A549 treated with AZD9567 at 1 μM for 4 hours (cell line): Measurements from ENCODE around the gene TCAF1. TPM values are rescaled to one million over a fixed set of nuclear protein-coding genes. Genes with fewer than 3 reads are reported as not detected.

Source experiments
- total RNA-seq: library from RNA; stranded (reverse); fragments of 200-300 nt; extraction: Qiagen RNA extraction; gene quantifications from 5 replicates; pipeline ENCODE4 v1.2.3, GENCODE V29; 2022; ENCODE audit not compliant: insufficient read depth

The TCAF1 gene
- total RNA-seq = 16.8 to 24.3 TPM (median 21.4 TPM) in 5 replicates

DNA sequence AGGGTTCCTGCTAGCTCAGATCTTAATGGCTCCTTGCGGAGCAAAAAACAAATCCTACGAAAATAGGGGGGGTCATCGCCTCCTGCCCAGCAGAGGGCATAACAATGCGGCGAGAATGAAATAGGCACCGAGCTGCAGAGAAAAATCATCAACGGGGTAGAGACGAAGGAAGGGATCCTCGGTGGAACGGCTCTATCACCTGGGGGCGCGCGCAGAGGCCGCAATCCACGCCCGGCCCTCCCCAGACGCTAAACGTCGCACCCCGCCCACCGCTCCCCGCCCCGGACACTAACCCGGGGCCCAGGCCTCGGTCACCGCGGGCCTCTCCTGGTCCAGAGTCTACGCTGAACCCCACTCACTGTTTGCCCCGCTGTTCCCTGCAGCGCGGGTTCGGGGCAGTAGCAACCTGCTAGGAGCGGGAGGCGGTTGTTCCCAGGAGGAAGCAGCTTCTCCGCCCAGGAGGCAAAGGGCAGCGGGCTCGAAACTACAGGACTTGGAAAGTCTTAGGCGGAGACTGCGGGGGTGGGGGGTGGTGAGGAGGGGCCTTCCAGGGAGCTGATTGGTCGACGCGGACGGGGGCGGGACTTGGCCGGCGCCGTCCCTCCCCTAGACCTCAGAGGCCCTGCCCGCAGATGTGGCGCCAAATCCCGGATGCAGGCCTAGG, at the start of gene TCAF1:
TCAF1 (minus strand) TSS at position 509 of the 664 bp plus-strand sequence. CDS start 25,568 bp downstream, outside the sequence.

DNA sequence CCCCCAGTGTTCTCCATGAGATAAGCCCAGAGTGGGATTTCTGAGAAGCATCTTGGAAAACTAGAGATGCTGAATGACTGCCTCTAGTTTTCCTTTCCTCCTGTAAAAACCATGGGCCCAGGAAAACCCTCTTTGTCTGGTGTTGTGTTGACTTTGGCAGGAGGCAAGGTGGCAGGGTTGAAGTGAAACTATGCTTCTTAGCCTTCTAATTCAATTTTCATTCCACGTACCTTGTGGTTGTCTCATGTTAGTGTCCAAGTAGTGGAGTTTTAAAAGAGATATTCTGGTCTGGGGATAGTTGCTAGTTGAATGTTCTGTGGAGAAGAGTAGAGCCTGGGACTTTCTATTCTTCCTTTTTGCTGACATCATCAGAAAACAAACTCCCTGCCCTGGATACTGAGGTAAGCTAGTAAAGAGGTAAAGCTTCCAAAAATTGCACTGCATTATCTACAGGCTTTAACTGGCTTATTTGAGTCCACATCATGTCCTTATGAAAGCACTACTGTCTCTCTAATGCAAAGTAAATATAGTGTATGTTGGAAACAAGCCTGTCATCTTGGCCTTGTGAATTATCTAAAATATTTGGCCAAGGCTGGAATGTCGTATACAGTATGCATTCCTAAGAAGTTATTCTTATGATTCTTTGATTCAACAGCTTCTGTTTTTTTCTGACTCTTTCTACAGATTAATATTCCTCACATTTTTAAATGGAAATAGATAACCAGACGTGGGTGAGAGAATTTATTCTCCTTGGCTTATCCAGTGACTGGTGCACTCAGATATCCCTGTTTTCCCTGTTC, 32.8 kb upstream of the TCAF1 start, which contains the start of gene OR2F2:
OR2F2 (plus strand) TSS at position 708 of the 800 bp plus-strand sequence; CDS start at position 708, 0 bp downstream.

Other genes with a start within 250 kb of the TCAF1 start
- gene CTAGE6, start 144.5 kb downstream of the TCAF1 start, total RNA-seq = not detected in 5 replicates
- gene OR2F2, start 33.1 kb upstream of the TCAF1 start, total RNA-seq = not detected in 5 replicates
- gene OR2F1, start 52.7 kb upstream of the TCAF1 start, total RNA-seq = not detected in 5 replicates
- gene OR6B1, start 98.1 kb upstream of the TCAF1 start, total RNA-seq = not detected in 5 replicates
- not detected in 5 replicates for gene OR2A5, start 146.8 kb upstream of the TCAF1 start, total RNA-seq
- gene OR2A25, start 167.6 kb upstream of the TCAF1 start, total RNA-seq = not detected in 5 replicates
- not detected in 5 replicates for gene OR2A12, start 184.1 kb upstream of the TCAF1 start, total RNA-seq
- not detected in 5 replicates for gene OR2A2, start 207.4 kb upstream of the TCAF1 start, total RNA-seq
- not detected in 5 replicates for gene OR2A14, start 221.0 kb upstream of the TCAF1 start, total RNA-seq